HG02642 (cell line): ENCODE results near the gene DUSP22.

Experiments
- ATAC-seq: cut with Tn5 transposase; IDR thresholded peaks from one replicate; pipeline ENCODE4 v1.9.1; 2021; ENCODE audit warnings: mild to moderate bottlenecking; ENCODE audit not compliant: unreplicated experiment, poor library complexity

DUSP22 gene

GRCh38 chr6:334536-335510 lies 42.5 kb downstream of the DUSP22 start:
- no peak for ATAC-seq

DNA sequence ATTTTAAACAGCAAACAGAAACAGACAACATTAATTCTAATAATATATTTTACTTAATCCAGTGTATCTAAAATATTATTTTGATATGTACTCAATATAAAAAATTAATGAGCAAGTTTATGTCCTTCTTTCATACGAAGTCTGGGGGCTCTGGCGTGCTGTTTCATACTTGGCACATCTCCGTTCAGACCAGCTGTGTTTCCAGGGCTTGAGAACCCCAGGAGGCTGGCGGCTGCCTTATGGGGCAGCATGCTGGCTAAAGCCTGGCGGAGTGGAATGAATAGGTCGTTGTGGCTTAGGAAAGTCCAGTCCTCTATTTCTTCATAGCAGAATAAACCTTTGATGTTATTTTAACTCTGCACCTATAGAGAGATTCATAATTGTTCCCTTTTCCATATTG lies 43.3 kb downstream of the DUSP22 start:
- ATAC-seq = no peak

GRCh38 chr6:336159-337114 lies 44.1 kb downstream of the DUSP22 start:
- ATAC-seq = peak; percentile 32

GRCh38 chr6:337805-338368 lies 45.6 kb downstream of the DUSP22 start:
- no peak for ATAC-seq

DNA sequence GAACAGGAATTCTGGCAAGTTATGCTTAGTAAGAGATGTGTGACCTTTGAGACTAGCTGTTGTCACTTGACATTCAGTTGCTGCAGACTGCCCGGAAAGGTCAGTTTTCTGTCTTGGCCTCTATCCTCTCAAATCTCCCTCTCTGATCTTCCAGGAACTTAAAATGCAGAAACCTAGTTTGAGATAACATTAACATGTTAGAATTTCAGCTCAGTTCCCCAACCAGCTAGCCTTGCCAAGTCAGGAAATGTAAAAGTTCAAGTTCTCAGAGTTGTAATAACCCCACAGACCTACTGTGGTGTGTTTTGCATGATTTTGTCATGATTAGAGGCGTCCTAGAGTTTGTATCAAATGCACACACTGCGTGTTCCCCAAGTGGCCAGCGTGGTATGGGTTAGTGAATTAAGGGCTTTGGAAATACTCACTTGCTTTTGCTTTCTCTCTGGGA lies 46.6 kb downstream of the DUSP22 start:
- ATAC-seq = no peak

DNA sequence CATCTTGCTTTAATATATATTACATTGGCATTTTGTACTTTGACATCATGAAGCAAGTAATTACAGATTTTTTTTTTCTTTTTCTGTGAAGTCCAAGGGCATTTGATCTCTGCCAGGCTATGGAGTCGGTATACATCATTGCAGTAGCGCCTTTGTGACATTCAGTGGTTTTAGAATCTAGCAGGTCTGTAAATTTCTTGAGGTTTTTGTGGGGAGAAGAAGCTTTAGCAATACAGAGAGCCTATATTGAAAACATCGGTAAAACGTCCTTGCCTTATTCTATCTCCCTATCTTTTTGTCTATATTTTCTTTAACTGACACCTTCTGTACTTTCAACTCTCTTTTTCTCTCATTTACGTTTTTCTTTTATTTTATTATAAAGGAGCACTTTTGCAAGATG lies 47.2 kb downstream of the DUSP22 start:
- ATAC-seq = no peak

DNA sequence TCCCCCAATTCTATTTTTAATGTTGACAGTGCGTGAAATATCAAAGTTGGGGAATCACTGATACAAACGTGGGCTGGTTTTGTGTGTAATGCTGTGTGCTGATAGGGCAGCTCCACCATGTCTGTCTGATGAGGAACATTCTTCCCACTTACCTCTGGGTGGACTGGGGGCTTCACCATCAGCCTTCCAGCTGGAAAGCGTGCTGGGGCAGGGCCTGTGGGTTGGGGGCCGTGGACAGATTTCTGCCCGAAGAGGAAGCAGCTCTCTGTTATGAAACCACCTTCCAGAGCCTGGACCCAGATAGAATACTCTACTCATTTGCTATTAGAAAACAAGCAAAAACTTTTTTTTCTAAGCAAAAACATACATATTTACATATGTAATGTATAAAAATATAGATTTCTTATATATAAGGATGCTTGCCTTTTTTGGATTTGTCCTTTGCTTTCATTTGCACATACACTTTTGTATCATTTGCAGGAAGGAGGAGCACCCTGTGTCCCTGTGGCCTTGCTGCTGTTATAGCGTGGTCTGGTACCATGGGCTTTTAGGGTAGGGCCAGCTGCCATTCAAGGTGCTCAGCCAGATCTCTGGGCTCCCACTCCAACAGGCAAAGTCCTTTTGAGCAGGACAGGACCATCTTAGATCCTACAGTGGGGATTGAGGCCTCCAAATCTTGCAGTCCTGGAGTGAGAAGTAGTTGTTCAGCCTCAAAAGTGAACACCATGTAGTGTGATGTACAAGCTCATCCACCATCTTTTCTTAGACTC lies 48.1 kb downstream of the DUSP22 start:
- ATAC-seq = no peak

GRCh38 chr6:340991-341827 lies 48.9 kb downstream of the DUSP22 start:
- peak; percentile 37 for ATAC-seq

- ATAC-seq = peak; percentile 52
Measured at GRCh38 chr6:341914-342831, 49.9 kb downstream of the DUSP22 start.

- ATAC-seq = no peak
Measured at GRCh38 chr6:342832-343179, 50.5 kb downstream of the DUSP22 start.

DNA sequence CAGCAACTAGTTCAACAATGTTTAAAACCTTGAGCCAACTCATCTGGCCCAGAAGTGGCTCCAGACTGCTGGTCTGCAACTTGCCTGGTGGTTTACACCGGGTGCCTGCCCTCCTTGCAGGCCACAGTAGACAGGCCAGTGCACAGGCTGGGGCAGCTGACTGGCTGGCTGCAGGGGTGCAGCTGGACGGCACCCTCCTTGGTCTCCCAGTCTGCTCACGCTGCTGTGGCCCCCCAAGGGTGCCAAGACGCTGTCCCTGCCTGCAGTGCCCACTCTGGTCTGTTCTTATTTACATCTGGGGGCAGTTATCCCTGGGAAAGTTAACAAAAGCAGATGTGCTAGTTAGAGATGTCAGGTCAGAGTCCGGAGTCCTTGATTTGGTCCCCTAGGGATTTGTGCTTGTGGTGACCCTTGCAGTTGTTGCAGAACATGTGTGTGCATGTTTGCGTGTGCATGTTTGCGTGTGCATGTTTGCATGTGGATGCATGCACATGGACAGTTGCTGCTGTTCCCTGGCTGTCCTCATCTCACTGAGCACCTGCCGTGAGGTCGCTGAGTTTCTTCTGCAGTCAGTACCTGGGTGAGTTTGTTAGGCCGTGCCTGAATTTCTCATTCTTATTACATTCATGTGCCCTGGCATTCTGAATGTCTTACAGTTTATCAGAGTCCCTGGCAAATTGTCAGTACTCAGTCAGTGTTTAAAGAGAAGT lies 51.1 kb downstream of the DUSP22 start:
- no peak for ATAC-seq

- no peak for ATAC-seq
Measured at GRCh38 chr6:343960-344815, 51.9 kb downstream of the DUSP22 start.

DNA sequence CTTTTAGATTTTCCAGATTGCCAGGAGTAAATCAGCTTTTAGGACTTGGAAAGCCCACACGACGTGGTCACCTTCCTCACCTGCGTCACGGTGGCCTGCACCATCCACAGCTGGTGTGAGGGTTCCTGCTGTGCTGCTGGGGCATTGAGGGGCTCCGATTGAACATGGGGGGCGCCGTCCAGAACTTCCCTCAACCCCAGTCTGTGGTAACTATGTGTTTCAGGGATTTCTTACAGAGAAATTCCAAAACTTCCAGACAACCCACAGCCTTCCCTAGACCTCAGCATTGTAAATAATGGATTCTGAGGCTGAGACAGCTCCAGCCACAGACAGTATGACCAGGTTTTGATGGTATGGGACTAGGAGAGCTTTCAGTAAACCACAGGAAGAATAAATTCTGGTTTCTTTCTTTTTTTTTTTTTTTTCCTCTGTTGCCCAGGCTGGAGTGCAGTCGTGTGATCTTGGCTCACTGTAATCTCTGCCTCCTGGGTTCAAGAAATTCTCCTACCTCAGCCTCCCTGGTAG lies 52.6 kb downstream of the DUSP22 start:
- no peak for ATAC-seq

DNA sequence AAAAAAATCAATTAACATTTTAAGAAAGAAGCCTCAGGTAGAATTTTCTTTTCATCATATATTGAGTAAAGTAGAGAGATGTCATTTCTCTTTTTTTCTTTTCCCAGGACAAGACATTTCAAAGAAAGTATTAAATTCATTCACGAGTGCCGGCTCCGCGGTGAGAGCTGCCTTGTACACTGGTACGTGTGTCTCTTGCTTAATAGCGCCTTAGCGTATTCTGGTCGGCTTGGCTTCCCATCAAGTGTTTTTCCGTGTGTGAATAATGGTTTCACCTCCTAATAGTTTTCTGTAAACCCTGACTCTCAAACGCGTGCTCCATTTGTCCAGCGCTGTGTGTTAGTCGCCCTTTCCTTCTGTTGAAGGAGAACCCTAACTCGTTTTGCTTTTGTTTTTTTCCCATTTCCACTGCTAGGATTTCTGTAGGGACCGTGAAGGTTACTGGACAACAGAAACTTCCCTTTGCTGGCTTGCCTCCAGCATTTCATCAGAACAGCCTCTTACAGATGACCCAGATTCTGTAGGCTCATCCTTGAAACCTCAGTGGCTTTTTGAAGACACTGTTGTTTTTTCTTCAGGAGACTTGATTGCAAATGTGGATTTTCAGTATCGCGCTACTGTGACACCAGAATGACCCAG lies 53.6 kb downstream of the DUSP22 start:
- no peak for ATAC-seq

DNA sequence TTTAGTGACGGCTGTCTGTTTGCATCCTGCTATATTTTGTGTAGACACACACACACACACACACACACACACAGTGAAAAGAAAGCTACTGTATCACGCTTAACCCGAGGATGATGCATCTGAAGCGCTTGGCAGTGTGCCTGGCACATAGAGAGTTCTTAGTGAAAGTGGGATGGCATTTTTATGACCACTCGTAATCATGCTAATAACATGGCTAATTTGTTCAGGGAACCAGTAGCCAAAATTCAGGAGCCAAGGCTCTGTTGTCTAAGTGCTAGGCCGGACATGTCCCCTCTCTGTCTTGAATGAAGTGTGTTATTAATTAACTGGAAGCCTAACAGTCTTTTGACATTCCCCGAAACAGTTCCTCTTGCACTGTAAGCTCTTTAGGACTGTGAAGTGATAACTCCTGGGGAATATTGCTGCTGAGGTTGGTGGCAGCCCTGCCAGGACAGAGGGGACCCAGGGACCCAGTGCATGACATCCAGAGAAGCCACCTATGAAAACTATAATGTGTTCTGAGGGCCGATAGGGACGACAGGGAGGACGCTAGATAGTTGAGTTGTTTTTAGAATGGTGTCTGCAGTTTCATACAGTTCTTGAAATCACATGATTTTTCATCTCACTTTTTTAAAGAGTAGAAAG lies 54.2 kb downstream of the DUSP22 start:
- no peak for ATAC-seq
